K562 (cell line): ENCODE data around the gene RPL36AL. TPM values are rescaled to one million over a fixed set of nuclear protein-coding genes. Genes with fewer than 3 reads are reported as not detected.
A peak's percentile ranks its signal among the peaks of the same experiment; 100 is the strongest.

ENCODE experiments used
- ATAC-seq: fragments of 200-7000 bp; cut with Tn5 transposase; 3 replicates; pipeline ENCODE4 v1.9.1; 2020; ENCODE audit warnings: moderate library complexity
- BruUV-seq: library from RNA; stranded (reverse); fragments of 400-500 nt; replicated peaks from 2 replicates; lab custom pipeline; 2021; lab: Mats Ljungman, UMichigan
- CTCF ChIA-PET: fragments of 300-600 bp; formaldehyde crosslinking; extraction: SDS; loops from one replicate; lab custom pipeline; 2021; ENCODE audit warnings: low intra/inter-chr PET ratio; lab: Yijun Ruan, JAX
- POLR2A ChIA-PET: fragments of 300-600, 350-650 bp; sonication (Branson Sonifier 250); formaldehyde crosslinking; extraction: SDS; loops from one replicate; lab custom pipeline; 2021; ENCODE audit warnings: antibody characterized with exemption, inconsistent platforms; lab: Yijun Ruan, JAX
- DNase-seq, 4 experiments: peaks; one replicate each; pipeline versions ENCODE4 v3.0.0 to v3.0.0-alpha.2; 2011 to 2018; ENCODE audit warnings: low spot score in 3 of 4, mixed read lengths in 3 of 4; ENCODE audit errors: extremely low read depth in 1 of 4
- FAIRE-seq: peaks from 2 replicates; lab custom pipeline; 2011; peaks lifted over from hg19 to GRCh38; lab: Jason Lieb, UNC
- H2AFZ ChIP-seq: 2 replicates; pipeline ENCODE4 v1.6.0; 2011; ENCODE audit warnings: low read depth, low read length, control low read depth, inconsistent platforms
- H3K27ac ChIP-seq: fragments of 200-600 bp; 3 replicates; pipeline ENCODE4 v1.8.0; 2011; ENCODE audit warnings: low read depth, mild to moderate bottlenecking, control low read depth, inconsistent platforms, low read length, moderate library complexity, mixed read lengths; ENCODE audit errors: extremely low read depth
- H3K27me3 ChIP-seq, 2 experiments: fragments of 300-600 bp in 1 of 2; 2 replicates in 1 of 2; 3 replicates in 1 of 2; pipeline versions ENCODE4 v1.6.0 to v1.8.0; 2011; ENCODE audit warnings: inconsistent platforms in 2 of 2, low read length in 2 of 2, mild to moderate bottlenecking in 1 of 2, mixed read lengths in 1 of 2, moderate library complexity in 1 of 2; ENCODE audit not compliant: control insufficient read depth in 2 of 2, insufficient read depth in 2 of 2
- H3K36me3 ChIP-seq: fragments of 300-600 bp; 3 replicates; pipeline ENCODE4 v1.8.0; 2011; ENCODE audit warnings: mild to moderate bottlenecking, low read length, inconsistent platforms; ENCODE audit not compliant: control insufficient read depth, insufficient read depth
- H3K4me1 ChIP-seq, 2 experiments: fragments of 200-600 bp in 1 of 2; replicated peaks in 1 of 2; 2 replicates in 1 of 2; 3 replicates in 1 of 2; pipeline versions ENCODE4 v1.5.1 to v1.8.0; 2011; ENCODE audit warnings: inconsistent platforms in 2 of 2, low read length in 2 of 2, mild to moderate bottlenecking in 1 of 2, mixed read lengths in 1 of 2, moderate library complexity in 1 of 2; ENCODE audit not compliant: control insufficient read depth in 2 of 2, insufficient read depth in 2 of 2
- H3K4me2 ChIP-seq: 2 replicates; pipeline ENCODE4 v1.6.1; 2011; ENCODE audit warnings: low read length, control low read depth, inconsistent platforms, mixed read lengths; ENCODE audit not compliant: insufficient read depth
- H3K4me3 ChIP-seq: fragments of 200-600 bp; sonication (generic), shearing (Covaris generic); 2 replicates; pipeline ENCODE4 v1.5.1; 2016; ENCODE audit warnings: control low read depth, inconsistent platforms
- H3K79me2 ChIP-seq: fragments of 200-600 bp; 3 replicates; pipeline ENCODE4 v1.8.0; 2011; ENCODE audit warnings: low read length, inconsistent platforms; ENCODE audit not compliant: control insufficient read depth, insufficient read depth
- H3K9ac ChIP-seq, 2 experiments: 2 replicates each; pipeline versions ENCODE4 v1.6.0 to v1.6.1; 2011; ENCODE audit warnings: low read depth in 2 of 2, low read length in 2 of 2, control low read depth in 1 of 2, inconsistent platforms in 1 of 2, mild to moderate bottlenecking in 1 of 2, mixed read lengths in 1 of 2; ENCODE audit not compliant: insufficient read depth in 1 of 2
- H3K9me1 ChIP-seq: one replicate; pipeline ENCODE4 v1.6.0; 2011; ENCODE audit warnings: inconsistent platforms, mild to moderate bottlenecking, low read length, moderate library complexity; ENCODE audit not compliant: control insufficient read depth, insufficient read depth
- H3K9me3 ChIP-seq: replicated peaks from 2 replicates; pipeline ENCODE4 v1.5.1; 2011; ENCODE audit warnings: low read depth, low read length, inconsistent platforms; ENCODE audit not compliant: control insufficient read depth, insufficient read depth
- H4K20me1 ChIP-seq: replicated peaks from 2 replicates; pipeline ENCODE4 v1.6.1; 2011; ENCODE audit warnings: low read length, inconsistent platforms, mixed read lengths; ENCODE audit not compliant: control insufficient read depth, insufficient read depth
- CBFA2T3 ChIP-seq: fragments of 450-650 bp; IDR thresholded peaks from 2 replicates; pipeline ENCODE4 v1.6.1; 2017
- ELF4 ChIP-seq: fragments of 450-650 bp; formaldehyde crosslinking; IDR thresholded peaks from 2 replicates; pipeline ENCODE4 v1.4.0; 2022; ENCODE audit warnings: missing genetic modification characterization
- IRF1 ChIP-seq: sonication (generic); formaldehyde crosslinking; IDR thresholded peaks from 2 replicates; pipeline ENCODE4 v1.8.0; 2022; ENCODE audit warnings: missing genetic modification reagents, mild to moderate bottlenecking, borderline replicate concordance
- MAFG ChIP-seq: fragments of 450-650 bp; conservative IDR thresholded peaks from 2 replicates; pipeline ENCODE4 v1.6.1; 2016; ENCODE audit warnings: missing genetic modification characterization, missing compliant biosample characterization
- SAP30 ChIP-seq: fragments of 200-600 bp; sonication (generic); IDR thresholded peaks from 2 replicates; pipeline ENCODE4 v1.6.1; 2012; ENCODE audit warnings: borderline replicate concordance, low read depth, mild to moderate bottlenecking, moderate library complexity, low read length, control low read depth, inconsistent platforms; ENCODE audit not compliant: insufficient read depth, poor library complexity, severe bottlenecking
- ZNF551 ChIP-seq: fragments of 250-450 bp; sonication (Bioruptor Pico); IDR thresholded peaks from 2 replicates; pipeline ENCODE4 v1.5.0; 2021; ENCODE audit warnings: mild to moderate bottlenecking, moderate library complexity
- WGBS: fragments of 100-300 bp; shearing (Covaris generic); methylation state at CpG from one replicate; pipeline ENCODE4 v1.1.6; 2016; ENCODE audit warnings: low coverage, mixed read lengths; ENCODE audit not compliant: insufficient coverage; ENCODE audit errors: missing lambda C conversion rate; 5-methylcytosine and 5-hydroxymethylcytosine counted together
- in situ Hi-C: fragments of 300-500 bp; cut with MboI; formaldehyde crosslinking; loops from 4 replicates; pipeline ENCODE4 v1.15.0; 2018; ENCODE audit warnings: inconsistent platforms, mixed read lengths
- intact Hi-C: fragments of 100-400 bp; cut with micrococcal nuclease; formaldehyde crosslinking; loops from 2 replicates; pipeline ENCODE4 v1.14.2; 2022
- polyA plus RNA-seq, 8 experiments: library from polyadenylated mRNA; depleted of rRNA in 4 of 8; stranded (reverse) in 5 of 8; unstranded in 3 of 8; fragments of >200 nt; fragmentation: Nextera tagmentation in 2 of 8; fragmentation: Illumina TruSeq in 1 of 8; extraction: Ambion mirVana in 2 of 8; extraction: Trizol in 1 of 8; gene quantifications; 2 replicates each; pipeline versions ENCODE4 v1.2.1 to v1.2.3, GENCODE V29; 2011 to 2014; ENCODE audit warnings: inconsistent platforms in 1 of 8, missing spikeins in 1 of 8
- total RNA-seq, 7 experiments: library from RNA; depleted of rRNA in 6 of 7; stranded (reverse); fragments of >200 nt in 6 of 7; fragmentation: Illumina TruSeq in 2 of 7; extraction: Trizol in 2 of 7; gene quantifications; 2 replicates each; pipeline versions ENCODE4 v1.2.1 to v1.2.3, GENCODE V29; 2011 to 2021; ENCODE audit warnings: low replicate concordance in 1 of 7

RPL36AL gene
- total and polyA plus RNA-seq, 9 of the 15 experiments (the other 6 are each of a cell fraction or from before 2014, with no cell fraction given) = 146 to 674 (median 360) TPM

- Histone ChIP-seq H3K9ac (no peak overlapping the region), H4K20me1 (no peaks in the 10 kb centered on the region; the same call in 1 of the 2 replicates), H2AFZ (no peak overlapping the region), H3K9me1 (peaks cover 3% of the 10 kb centered on the region), H3K27me3 (no peaks in the 10 kb centered on the region), H3K27ac (no peak overlapping the region), H3K4me2 (no peak overlapping the region), H3K4me1 (peaks cover 0 to 6% of the 10 kb centered on the region in 2 experiments; a peak in 4 of 5 replicates), H3K9me3 (no peaks in the 10 kb centered on the region), H3K79me2 (peaks cover 56% of the 10 kb centered on the region), H3K4me3 (no peak overlapping the region), H3K36me3 (peaks cover 46% of the 10 kb centered on the region)
- in situ Hi-C loops (no loop called here), intact Hi-C loops (no loop called here)
- BruUV-seq = no TSS peak
- ChIA-PET CTCF (no interaction called here), POLR2A (interaction anchor here (0.9 kb wide), 1 partner anchor 154 kb away, joined by 3 read pairs; no protein-coding TSS in a partner anchor)
- peak; percentile 61 for FAIRE-seq
- no peak for DNase-seq
- TF ChIP-seq CBFA2T3 (peak; percentile 27), IRF1 (CRISPR knock-in tag) (no peak), ELF4 (CRISPR knock-in tag) (no peak), MAFG (no peak), ZNF551 (CRISPR knock-in tag) (no peak)
- ATAC-seq = no peak
- WGBS = 70% methylated on average over 5 of the region's 6 CpGs
Observed at GRCh38 chr14:49615776-49616175, 4.7 kb downstream of the RPL36AL start.

- H3K4me2 ChIP-seq = no peak overlapping the region
- peaks cover 52% of the 10 kb centered on the region for H3K36me3 ChIP-seq
- ChIA-PET CTCF (no interaction called here), POLR2A (interaction anchor here (0.7 to 0.8 kb wide), 2 partner anchors 16 to 20 kb away, joined by 3 to 4 read pairs; partner anchors contain the start of gene LRR1)
- ATAC-seq = no peak
- H3K27me3 ChIP-seq = no peaks in the 10 kb centered on the region
- no peak for FAIRE-seq
- TF ChIP-seq SAP30 = no peak
- in situ Hi-C loops = no loop called here
- H3K9ac ChIP-seq = no peak overlapping the region
- H3K79me2 ChIP-seq = peaks cover 40% of the 10 kb centered on the region
- no peak overlapping the region for H3K4me3 ChIP-seq
- H3K27ac ChIP-seq = no peak overlapping the region
- 45% methylated on average over 2 of the region's 2 CpGs for WGBS
- H3K9me1 ChIP-seq = peaks cover 3% of the 10 kb centered on the region
- intact Hi-C loops = no loop called here
- no peak overlapping the region for H2AFZ ChIP-seq
- H4K20me1 ChIP-seq = no peaks in the 10 kb centered on the region
- H3K4me1 ChIP-seq = peaks cover 0 to 4% of the 10 kb centered on the region in 2 experiments; a peak in 4 of 5 replicates
- DNase-seq = no peak
- BruUV-seq = no TSS peak
- no peaks in the 10 kb centered on the region for H3K9me3 ChIP-seq
Observed at GRCh38 chr14:49614196-49614595, 6.2 kb downstream of the RPL36AL start.
